ENCODE measurements around the gene STK25.
"Not testable (repeated sequence)": the region's sequence is repeated elsewhere in the genome, so short reads cannot be mapped to it uniquely, and the experiment has no call there.

Gene STK25

GRCh38 chr2:241459520-241459919 lies 48.9 kb downstream of the STK25 start:
- TF ChIP-seq CTCF (conservative IDR thresholded peaks at IDR 0.05; ENCODE audit: low read length): no peak

GRCh38 chr2:241458687-241459086 lies 49.7 kb downstream of the STK25 start:
- TF ChIP-seq CTCF (conservative IDR thresholded peaks at IDR 0.05; ENCODE audit: low read length): no peak

More at GRCh38 chr2:241459520-241459919, 48.9 kb downstream of the STK25 start:
- no peak overlapping the region for H3K4me3 ChIP-seq (ENCODE audit: low read length)
- no peak for DNase-seq (ENCODE audit: low read depth)

GRCh38 chr2:241456546-241456945 lies 51.8 kb downstream of the STK25 start:
- H3K4me3 ChIP-seq (ENCODE audit: low read length): no peak overlapping the region
- TF ChIP-seq CTCF (conservative IDR thresholded peaks at IDR 0.05; ENCODE audit: low read length): no peak
- no peak for DNase-seq (ENCODE audit: low read depth)

More at GRCh38 chr2:241458687-241459086, 49.7 kb downstream of the STK25 start:
- DNase-seq (ENCODE audit: low read depth): no peak
- no peak overlapping the region for H3K4me3 ChIP-seq (ENCODE audit: low read length)

- H3K4me3 ChIP-seq (ENCODE audit: low read length): no peak overlapping the region
- DNase-seq (ENCODE audit: low read depth): peak; percentile 6
- no peak for TF ChIP-seq CTCF (conservative IDR thresholded peaks at IDR 0.05; ENCODE audit: low read length)
Observed at GRCh38 chr2:241454837-241455485, 53.4 kb downstream of the STK25 start.

- DNase-seq (ENCODE audit: low read depth); H3K4me3 ChIP-seq (ENCODE audit: low read length): not testable (repeated sequence)
Observed at GRCh38 chr2:241453919-241454318, 54.5 kb downstream of the STK25 start.

GRCh38 chr2:241451840-241452506 lies 56.4 kb downstream of the STK25 start:
- no peak for TF ChIP-seq CTCF (conservative IDR thresholded peaks at IDR 0.05; ENCODE audit: low read length)
- H3K4me3 ChIP-seq (ENCODE audit: low read length): no peak overlapping the region

GRCh38 chr2:241450092-241450491 lies 58.3 kb downstream of the STK25 start:
- not testable (repeated sequence) for DNase-seq (ENCODE audit: low read depth); H3K4me3 ChIP-seq (ENCODE audit: low read length)

More at GRCh38 chr2:241451840-241452506, 56.4 kb downstream of the STK25 start:
- no peak for DNase-seq (ENCODE audit: low read depth)

GRCh38 chr2:241445426-241445825 lies 63.0 kb downstream of the STK25 start:
- no peak overlapping the region for H3K4me3 ChIP-seq (ENCODE audit: low read length)
- no peak for TF ChIP-seq CTCF (conservative IDR thresholded peaks at IDR 0.05; ENCODE audit: low read length)
- DNase-seq (ENCODE audit: low read depth): no peak
